Measurements from ENCODE around the gene SLC24A3.

DNA sequence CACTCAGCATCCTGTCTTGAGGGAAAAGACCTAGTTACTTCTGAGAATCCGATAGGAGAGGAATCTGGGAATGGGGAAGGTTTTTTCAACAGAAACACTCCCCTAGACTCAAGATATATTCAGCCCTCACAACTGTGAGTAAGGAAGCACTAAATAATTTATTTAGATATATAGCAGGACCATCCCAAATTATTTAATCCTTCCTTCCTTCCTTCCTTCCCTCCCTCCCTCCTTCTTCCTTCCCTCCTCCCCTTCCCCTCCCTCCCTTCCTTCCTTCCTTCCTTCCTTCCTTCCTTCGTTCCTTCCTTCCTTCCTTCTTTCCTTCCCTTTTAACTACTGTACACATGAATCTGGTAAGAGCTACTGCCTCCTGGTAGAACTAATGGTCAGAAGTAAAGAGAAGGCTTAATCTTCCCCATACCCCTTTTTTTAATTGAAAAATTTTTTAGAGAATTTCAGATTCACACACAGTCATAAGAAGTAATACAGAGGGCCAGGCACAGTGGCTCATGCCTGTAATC is 10.1 kb downstream of the SLC24A3 start:
- no peak for TF ChIP-seq TSHZ2 (CRISPR knock-in tag; IDR thresholded peaks at IDR 0.05)
- TF ChIP-seq ZNF565 (CRISPR knock-in tag; conservative IDR thresholded peaks at IDR 0.05; ENCODE audit: low read depth): no peak
- TF ChIP-seq ZFP30 (CRISPR knock-in tag; IDR thresholded peaks at IDR 0.05): no peak
- TF ChIP-seq CSDC2 (CRISPR knock-in tag; IDR thresholded peaks at IDR 0.05): no peak
- no peak for TF ChIP-seq ISL1 (CRISPR knock-in tag; IDR thresholded peaks at IDR 0.05)
- no peak for TF ChIP-seq OSR1 (CRISPR knock-in tag; IDR thresholded peaks at IDR 0.05)
- TF ChIP-seq, protein P1, sequence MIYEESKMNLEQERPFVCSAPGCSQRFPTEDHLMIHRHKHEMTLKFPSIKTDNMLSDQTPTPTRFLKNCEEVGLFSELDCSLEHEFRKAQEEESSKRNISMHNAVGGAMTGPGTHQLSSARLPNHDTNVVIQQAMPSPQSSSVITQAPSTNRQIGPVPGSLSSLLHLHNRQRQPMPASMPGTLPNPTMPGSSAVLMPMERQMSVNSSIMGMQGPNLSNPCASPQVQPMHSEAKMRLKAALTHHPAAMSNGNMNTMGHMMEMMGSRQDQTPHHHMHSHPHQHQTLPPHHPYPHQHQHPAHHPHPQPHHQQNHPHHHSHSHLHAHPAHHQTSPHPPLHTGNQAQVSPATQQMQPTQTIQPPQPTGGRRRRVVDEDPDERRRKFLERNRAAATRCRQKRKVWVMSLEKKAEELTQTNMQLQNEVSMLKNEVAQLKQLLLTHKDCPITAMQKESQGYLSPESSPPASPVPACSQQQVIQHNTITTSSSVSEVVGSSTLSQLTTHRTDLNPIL (CRISPR knock-in tag; IDR thresholded peaks at IDR 0.05; ENCODE audit: low read depth): no peak
- TF ChIP-seq GLIS3 (CRISPR knock-in tag; IDR thresholded peaks at IDR 0.05): no peak
